Neural progenitor cell (in vitro differentiated cells): ENCODE data around the gene MBNL2.

Experiments used
- EZH2 ChIP-seq: fragments of 200-600 bp; sonication (generic); IDR thresholded peaks from 2 replicates; pipeline ENCODE4 v1.6.1; 2017; ENCODE audit warnings: antibody characterized with exemption, mild to moderate bottlenecking, moderate library complexity
- EZH2phosphoT487 ChIP-seq: fragments of 200-600 bp; sonication (generic); IDR thresholded peaks from 2 replicates; pipeline ENCODE4 v1.6.1; 2017; ENCODE audit warnings: antibody characterized with exemption
- TF ChIP-seq, protein P1 (sequence below): fragments of 200-600 bp; sonication (generic); IDR thresholded peaks from 2 replicates; pipeline ENCODE4 v1.5.1; 2017; ENCODE audit warnings: antibody characterized with exemption, mild to moderate bottlenecking

DNA sequence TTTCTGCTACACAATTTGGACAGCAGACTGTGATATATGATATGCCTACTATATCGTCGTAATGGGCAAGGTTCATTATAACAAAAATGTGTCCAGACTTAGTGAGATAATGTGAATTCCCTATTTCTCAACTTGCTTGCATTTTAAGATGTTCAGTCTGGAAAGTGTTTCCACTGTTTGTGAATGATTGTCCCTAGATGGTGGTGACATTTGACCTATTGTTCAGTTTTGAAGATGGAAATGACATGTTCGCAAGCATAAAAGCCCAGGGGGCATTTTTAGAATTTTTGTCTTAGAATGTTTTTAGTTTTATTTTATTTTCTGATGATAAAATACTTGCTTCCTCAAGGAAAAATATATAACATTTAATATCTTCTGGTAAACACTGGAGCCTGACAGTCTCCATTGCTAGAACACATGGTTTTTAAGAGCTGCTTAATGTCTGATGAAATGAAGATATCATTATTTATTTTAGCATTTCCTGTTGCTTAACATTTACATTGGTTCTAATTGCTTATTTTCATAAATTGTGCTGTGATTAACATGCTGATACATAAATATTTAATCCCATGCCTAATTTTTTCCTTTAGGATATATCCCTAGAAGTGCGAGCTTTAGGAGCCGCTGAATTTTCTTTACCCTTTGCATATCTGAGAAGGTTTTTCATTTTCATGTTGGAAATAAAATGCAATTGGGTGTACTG lies 27.1 kb downstream of the MBNL2 start:
- TF ChIP-seq, protein P1, sequence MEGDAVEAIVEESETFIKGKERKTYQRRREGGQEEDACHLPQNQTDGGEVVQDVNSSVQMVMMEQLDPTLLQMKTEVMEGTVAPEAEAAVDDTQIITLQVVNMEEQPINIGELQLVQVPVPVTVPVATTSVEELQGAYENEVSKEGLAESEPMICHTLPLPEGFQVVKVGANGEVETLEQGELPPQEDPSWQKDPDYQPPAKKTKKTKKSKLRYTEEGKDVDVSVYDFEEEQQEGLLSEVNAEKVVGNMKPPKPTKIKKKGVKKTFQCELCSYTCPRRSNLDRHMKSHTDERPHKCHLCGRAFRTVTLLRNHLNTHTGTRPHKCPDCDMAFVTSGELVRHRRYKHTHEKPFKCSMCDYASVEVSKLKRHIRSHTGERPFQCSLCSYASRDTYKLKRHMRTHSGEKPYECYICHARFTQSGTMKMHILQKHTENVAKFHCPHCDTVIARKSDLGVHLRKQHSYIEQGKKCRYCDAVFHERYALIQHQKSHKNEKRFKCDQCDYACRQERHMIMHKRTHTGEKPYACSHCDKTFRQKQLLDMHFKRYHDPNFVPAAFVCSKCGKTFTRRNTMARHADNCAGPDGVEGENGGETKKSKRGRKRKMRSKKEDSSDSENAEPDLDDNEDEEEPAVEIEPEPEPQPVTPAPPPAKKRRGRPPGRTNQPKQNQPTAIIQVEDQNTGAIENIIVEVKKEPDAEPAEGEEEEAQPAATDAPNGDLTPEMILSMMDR, result no peak
- no peak for TF ChIP-seq EZH2
- TF ChIP-seq EZH2phosphoT487, result no peak
